Activated CD4-positive, CD25-positive, alpha-beta regulatory T cell (primary cell): ENCODE results near the gene PLEKHA1.

ENCODE experiments used
- DNase-seq, 4 experiments: peaks; one replicate each; lab custom pipeline; 2025; lab: John Stamatoyannopoulos, UW

Gene PLEKHA1

DNA sequence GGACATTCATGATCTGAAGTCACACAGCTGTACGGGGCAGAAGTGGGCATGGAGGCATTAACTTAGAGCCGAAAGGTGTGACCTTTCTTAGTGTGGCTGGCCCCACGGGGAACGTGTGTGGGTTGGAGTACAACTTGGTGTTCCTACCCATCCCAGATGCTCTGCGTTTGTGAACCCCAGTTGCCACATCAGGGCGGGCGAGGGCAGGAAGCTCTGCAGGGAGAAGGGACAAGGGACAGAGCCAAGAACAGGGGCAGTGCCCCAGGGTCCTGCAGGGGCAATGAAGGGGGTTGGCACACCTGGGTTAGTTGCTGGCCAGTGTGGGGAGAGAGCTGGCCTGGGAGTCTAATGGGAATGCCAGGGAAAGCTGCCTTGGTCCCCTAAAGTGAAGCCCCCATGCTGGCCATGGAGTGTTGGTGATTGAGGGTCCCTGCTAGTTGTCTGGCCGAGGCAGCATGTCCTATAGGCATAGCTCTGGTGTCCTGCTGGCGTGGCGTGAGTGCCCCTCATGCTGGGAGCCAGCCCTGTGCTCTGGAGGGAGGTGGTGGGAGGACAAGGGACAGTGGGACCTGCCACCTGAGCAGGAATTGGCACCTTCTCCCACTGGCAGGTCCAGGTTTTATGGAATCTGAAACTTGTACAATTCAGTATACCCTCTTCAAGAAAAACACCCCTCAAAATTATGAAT lies 105.8 kb downstream of the PLEKHA1 start:
- no peak for DNase-seq

DNA sequence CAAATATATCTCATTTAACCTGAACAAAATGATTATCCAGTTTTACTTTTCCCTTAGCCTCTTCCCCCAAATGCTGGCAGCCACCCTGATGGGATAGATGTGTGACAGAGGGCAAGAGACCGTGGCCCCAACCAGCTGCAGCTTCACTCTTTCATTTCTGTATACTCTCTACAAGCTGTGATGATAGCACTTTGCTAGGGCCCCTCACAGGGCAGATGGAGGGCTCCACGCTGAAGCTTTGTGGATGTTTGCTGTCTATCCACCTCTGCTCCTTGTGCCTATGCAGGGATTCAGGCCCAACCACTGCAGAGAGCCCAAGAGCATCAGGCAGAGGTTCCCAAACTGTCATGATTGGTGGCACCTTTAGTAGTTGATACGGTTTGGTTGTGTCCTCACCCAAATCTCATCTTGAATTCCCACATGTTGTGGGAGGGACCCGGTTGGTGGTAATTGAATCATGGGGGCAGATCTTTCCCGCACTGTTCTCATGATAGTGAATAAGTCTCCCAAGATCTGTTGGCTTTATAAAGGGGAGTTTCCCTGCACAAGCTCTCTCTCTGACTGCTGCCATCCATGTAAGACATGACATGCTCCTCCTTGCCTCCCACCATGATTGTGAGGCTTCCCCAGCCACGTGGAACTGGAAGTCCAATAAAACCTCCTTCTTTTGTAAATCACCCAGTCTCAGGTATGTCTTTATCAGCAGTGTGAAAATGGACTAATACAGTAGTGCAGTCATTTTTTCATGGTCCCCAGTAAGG lies 107.0 kb downstream of the PLEKHA1 start:
- no peak for DNase-seq
